Epithelial cell of proximal tubule (primary cell): ENCODE data around the gene TRIM22. TPM values are rescaled to one million over a fixed set of nuclear protein-coding genes. Genes with fewer than 3 reads are reported as not detected.

ENCODE experiments used
- DNase-seq: peaks from one replicate; pipeline ENCODE4 v3.0.0-alpha.2; 2011; ENCODE audit warnings: low read depth
- H3K4me3 ChIP-seq: 2 replicates; pipeline ENCODE4 v1.5.1; 2011; ENCODE audit warnings: low read depth, mild to moderate bottlenecking, low read length
- CTCF ChIP-seq: conservative IDR thresholded peaks from 2 replicates; pipeline ENCODE4 v1.5.1; 2012; ENCODE audit warnings: low read depth, mild to moderate bottlenecking, low read length
- total RNA-seq: library from RNA; depleted of rRNA; stranded (reverse); fragments of >200 nt; gene quantifications from 2 replicates; pipeline ENCODE4 v1.2.3, GENCODE V29; 2015

Gene TRIM22
- total RNA-seq, 1 donor from 2014 or later = 18.9 TPM

- DNase-seq = no peak
- no peak overlapping the region for H3K4me3 ChIP-seq
- no peak for TF ChIP-seq CTCF
Observed at GRCh38 chr11:5749836-5750235, 60.2 kb downstream of the TRIM22 start.

DNA sequence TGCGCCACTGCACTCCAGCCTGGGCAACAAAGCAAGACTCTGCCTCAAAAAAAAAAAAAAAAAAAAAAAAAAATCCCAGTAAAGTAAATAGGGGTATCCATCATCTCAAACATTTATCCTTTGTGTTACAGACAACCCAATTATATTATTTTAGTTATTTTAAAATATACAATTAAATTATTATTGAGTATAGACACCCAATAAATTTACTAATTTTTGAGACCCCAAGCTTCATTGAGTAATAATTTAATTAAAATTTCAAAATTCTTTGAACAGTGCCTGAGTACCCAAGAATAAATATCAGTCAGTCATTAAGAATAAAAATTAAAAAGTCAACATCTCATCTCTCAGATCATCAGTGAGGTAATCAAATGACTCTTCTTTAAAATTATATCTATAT is 64.4 kb downstream of the TRIM22 start, which contains the start of gene OR52N4:
OR52N4 (plus strand) TSS at position 301 of the 400 bp plus-strand sequence. CDS start 498 bp downstream, outside the sequence.
- no peak within 1 kb of the TSS for H3K4me3 ChIP-seq
- DNase-seq = no peak
- no peak for TF ChIP-seq CTCF

Other genes with a start within 250 kb of the TRIM22 start
- not detected in 2 replicates for gene OR51I1, start 248.3 kb upstream of the TRIM22 start, total RNA-seq
- gene OR51I2, start 240.5 kb upstream of the TRIM22 start, total RNA-seq = not detected in 2 replicates
- gene OR52D1, start 201.1 kb upstream of the TRIM22 start, total RNA-seq = not detected in 2 replicates
- gene UBQLN3, start 179.8 kb upstream of the TRIM22 start, total RNA-seq = not detected in 2 replicates
- gene UBQLNL, start 173.1 kb upstream of the TRIM22 start, total RNA-seq = 0.06 TPM in 1 of 2 replicates, not detected in the other
- not detected in 2 replicates for gene OR52H1, start 141.2 kb upstream of the TRIM22 start, total RNA-seq
- gene OR52B6, start 108.9 kb upstream of the TRIM22 start, total RNA-seq = not detected in 2 replicates
- 1.4 and 6.3 TPM in 2 replicates for gene TRIM6, start 93.2 kb upstream of the TRIM22 start, total RNA-seq
- gene TRIM34, start 64.8 kb upstream of the TRIM22 start, total RNA-seq = 2.4 and 7.8 TPM in 2 replicates
- 20.5 and 28.5 TPM in 2 replicates for gene TRIM5, start 4.7 kb upstream of the TRIM22 start, total RNA-seq
- not detected in 2 replicates for gene OR56B1, start 46.7 kb downstream of the TRIM22 start, total RNA-seq
- not detected in 2 replicates for gene OR52N4, start 64.5 kb downstream of the TRIM22 start, total RNA-seq
- not detected in 2 replicates for gene OR52N5, start 93.6 kb downstream of the TRIM22 start, total RNA-seq
- gene OR52N1, start 101.5 kb downstream of the TRIM22 start, total RNA-seq = not detected in 2 replicates
- gene OR52N2, start 119.1 kb downstream of the TRIM22 start, total RNA-seq = not detected in 2 replicates
- not detected in 2 replicates for gene OR52E6, start 152.1 kb downstream of the TRIM22 start, total RNA-seq
- gene OR52E8, start 167.9 kb downstream of the TRIM22 start, total RNA-seq = not detected in 2 replicates
- gene OR52E4, start 190.8 kb downstream of the TRIM22 start, total RNA-seq = not detected in 2 replicates
- gene OR52E5, start 203.4 kb downstream of the TRIM22 start, total RNA-seq = not detected in 2 replicates